Activated naive CD4-positive, alpha-beta T cell treated with anti-CD3 and anti-CD28 coated beads, Interleukin-2, amount 50 U/mL, for 72 hours (primary cell): Measurements from ENCODE around the gene KLF4. TPM values are rescaled to one million over a fixed set of nuclear protein-coding genes. Genes with fewer than 3 reads are reported as not detected.
"Not testable (repeated sequence)": the region's sequence is repeated elsewhere in the genome, so short reads cannot be mapped to it uniquely, and the experiment has no call there.

Experiments
- ATAC-seq, 2 donors: fragments of 150-1000 bp; cut with Tn5 transposase; 2 replicates each; pipeline ENCODE4 v1.10.0; 2021; ENCODE audit warnings: mild to moderate bottlenecking in 2 of 2, moderate library complexity in 2 of 2
- DNase-seq, 2 donors: peaks; one replicate each; pipeline ENCODE4 v3.0.0; 2021 to 2022; ENCODE audit warnings: low spot score in 2 of 2
- H3K27ac Mint-ChIP-seq, 2 donors: one replicate each; pipeline ENCODE4 v1.8.0; 2022; ENCODE audit warnings: mild to moderate bottlenecking in 2 of 2, mixed read lengths in 2 of 2
- H3K36me3 Mint-ChIP-seq, 2 donors: one replicate each; pipeline ENCODE4 v1.8.0; 2022; ENCODE audit warnings: mixed read lengths in 2 of 2
- H3K9me3 Mint-ChIP-seq, 2 donors: one replicate each; pipeline ENCODE4 v1.8.0; 2022; ENCODE audit warnings: mixed read lengths in 2 of 2
- total RNA-seq, 2 donors: library from RNA; stranded (reverse); gene quantifications; one replicate each; pipeline ENCODE4 v1.2.3, GENCODE V29; 2022

Gene KLF4
- total RNA-seq, 2 donors from 2014 or later, result 1.8 TPM; not detected in 1

DNA sequence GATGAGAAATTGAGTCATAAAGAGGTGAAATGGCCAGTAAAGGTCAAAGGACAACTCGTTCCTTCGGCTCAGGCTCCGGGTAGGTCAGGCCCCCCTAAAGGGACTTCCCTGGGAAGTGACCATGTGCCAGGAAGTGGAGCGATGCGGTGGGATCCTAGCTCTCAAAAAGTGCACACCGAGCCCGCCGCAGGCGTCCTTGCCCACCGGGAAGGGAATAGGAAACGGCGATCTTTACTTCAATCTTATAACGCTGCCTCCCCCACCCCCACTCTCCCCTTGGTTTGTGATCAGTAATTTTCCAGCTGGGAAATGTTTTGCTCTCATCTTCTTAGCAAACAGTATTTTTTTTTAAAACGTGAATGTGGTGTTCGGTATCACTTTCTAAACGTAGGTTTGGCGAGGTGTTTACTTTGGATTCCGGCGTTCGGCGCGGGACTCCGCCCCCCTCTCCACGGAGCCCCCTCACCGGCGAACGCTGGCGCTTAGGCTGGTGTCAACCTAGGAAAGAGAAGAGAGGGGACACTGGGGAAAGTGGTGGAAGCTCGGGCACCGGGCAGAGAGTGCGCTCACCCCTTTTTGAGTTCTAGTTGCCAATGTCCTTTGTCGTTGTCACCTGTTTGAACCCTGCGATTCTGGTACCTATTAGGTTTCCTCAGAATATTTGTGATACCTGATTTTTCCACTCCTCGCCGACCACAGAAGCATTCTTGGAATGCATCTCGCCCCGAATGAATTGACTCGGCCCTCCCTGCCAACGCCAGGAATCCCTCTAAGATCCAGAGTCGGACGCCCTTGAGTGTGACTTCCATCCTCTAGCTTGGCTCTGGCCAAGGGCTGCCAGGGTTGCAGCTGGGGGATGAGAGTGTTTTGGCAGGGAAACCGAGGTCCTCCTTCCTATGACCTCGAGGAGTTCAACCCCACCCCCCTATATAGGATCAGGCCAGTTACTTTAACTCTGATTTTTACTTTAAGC, 1.8 kb upstream of the KLF4 start:
- Mint-ChIP-seq H3K27ac (no peak overlapping the region), H3K9me3 (no peaks in the 10 kb centered on the region), H3K36me3 (peaks cover 12 to 17% of the 10 kb centered on the region in 2 donors)
- no peak for DNase-seq
- ATAC-seq, result no peak

DNA sequence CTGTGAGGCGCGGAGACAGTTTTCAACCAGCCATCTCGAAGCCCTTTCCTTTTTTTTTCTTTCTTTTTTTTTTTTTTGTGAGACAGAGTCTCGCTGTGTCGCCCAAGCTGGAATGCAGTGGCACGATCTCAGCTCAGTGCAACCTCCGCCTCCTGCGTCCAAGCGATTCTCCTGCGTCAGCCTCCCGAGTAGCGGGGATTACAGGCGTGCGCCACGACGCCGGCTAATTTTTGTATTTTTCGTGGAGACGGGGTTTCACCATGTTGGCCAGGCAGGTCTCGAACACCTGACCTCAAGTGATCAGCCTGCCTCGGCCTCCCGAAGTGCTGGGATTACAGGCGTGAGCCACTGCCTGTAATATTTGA, 1.0 kb upstream of the KLF4 start:
- ATAC-seq, DNase-seq, H3K27ac Mint-ChIP-seq, H3K9me3 Mint-ChIP-seq: not testable (repeated sequence)
- peaks cover 12 to 17% of the 10 kb centered on the region in 2 donors for H3K36me3 Mint-ChIP-seq

DNA sequence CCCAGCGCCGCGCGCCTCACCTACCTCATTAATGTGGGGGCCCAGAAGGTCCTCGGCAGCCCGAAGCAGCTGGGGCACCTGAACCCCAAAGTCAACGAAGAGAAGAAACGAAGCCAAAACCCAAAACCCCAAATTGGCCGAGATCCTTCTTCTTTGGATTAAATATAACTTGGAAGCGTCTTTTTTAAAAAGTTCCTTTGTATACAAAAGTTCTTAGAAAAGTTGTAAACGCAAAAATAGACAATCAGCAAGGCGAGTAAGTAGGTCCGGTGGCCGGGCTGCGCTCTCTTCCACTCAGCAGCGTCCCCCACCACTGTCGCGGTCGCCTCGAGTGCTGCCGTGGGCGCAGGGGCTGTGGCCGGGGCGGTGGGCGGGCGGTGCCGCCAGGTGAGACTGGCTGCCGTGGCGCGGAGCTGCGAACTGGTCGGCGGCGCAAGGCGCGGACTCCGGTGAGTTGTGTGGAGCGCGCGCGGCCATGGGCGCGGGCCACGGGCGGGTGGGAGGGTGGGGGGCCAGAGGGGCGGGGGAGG, 360 bp downstream of the KLF4 start:
- ATAC-seq, result peak in 1 of 2 donors; percentile 32
- Mint-ChIP-seq H3K27ac (no peak overlapping the region), H3K9me3 (no peaks in the 10 kb centered on the region), H3K36me3 (peaks cover 12 to 15% of the 10 kb centered on the region in 2 donors)
- peak in 1 of 2 donors; percentile 6 for DNase-seq

DNA sequence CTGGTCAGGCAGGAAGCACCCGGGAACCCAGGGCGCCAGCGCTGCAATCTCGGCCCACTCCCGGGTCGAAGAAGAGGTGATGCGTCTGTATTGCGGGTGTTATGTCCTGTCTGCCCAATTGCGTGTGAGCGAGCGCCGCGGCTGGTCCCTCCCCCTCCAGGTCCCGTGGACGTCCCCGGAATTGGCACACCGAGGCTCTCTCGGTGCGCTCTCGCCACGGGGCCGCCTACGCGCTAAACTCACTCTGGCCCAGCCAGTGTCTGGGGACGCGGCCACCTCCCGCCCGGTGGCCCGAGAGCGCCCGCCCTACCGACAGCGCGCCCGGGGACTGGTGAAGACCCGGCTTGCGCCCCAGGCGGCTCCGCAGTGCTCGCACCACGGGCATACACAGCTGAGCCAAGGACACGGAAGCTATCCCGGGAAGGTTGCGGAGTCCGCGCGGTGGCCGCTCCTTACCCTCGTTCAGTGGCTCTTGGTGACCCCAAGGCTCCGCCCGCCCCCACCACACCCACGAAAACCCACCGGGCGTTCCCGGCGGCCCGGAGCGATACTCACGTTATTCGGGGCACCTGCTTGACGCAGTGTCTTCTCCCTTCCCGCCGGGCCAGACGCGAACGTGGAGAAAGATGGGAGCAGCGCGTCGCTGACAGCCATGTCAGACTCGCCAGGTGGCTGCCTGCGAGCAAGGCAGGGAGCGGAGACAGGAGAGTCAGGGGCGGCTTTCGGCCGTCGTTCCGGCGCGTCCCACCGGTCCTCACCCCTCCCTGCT, 1.0 kb downstream of the KLF4 start:
- Mint-ChIP-seq H3K27ac (no peak overlapping the region), H3K36me3 (peaks cover 12% of the 10 kb centered on the region in 2 donors)

DNA sequence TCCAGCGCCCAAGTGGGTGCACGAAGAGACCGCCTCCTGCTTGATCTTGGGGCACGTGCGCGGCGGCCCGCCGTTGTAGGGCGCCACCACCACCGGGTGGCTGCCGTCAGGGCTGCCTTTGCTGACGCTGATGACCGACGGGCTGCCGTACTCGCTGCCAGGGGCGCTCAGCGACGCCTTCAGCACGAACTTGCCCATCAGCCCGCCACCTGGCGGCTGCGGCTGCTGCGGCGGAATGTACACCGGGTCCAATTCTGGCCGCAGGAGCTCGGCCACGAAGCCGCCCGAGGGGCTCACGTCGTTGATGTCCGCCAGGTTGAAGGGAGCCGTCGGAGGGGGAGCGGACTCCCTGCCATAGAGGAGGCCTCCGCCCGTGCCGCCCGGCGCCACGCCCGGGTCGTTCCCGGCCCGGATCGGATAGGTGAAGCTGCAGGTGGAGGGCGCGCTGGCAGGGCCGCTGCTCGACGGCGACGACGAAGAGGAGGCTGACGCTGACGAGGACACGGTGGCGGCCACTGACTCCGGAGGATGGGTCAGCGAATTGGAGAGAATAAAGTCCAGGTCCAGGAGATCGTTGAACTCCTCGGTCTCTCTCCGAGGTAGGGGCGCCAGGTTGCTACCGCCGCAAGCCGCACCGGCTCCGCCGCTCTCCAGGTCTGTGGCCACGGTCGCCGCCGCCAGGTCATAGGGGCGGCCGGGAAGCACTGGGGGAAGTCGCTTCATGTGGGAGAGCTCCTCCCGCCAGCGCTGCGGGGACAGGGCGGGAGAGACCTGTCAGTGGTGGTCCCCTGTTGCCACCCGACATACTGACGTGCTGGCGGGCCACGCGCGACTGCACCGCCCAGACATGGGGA, 1.8 kb downstream of the KLF4 start:
- Mint-ChIP-seq H3K9me3 (no peaks in the 10 kb centered on the region), H3K27ac (no peak overlapping the region), H3K36me3 (peaks cover 12% of the 10 kb centered on the region in 2 donors)
- DNase-seq (peak in 1 of 2 donors; percentile 17), ATAC-seq (no peak)

More for the DNA sequence above, 1.0 kb downstream of the KLF4 start:
- no peaks in the 10 kb centered on the region for H3K9me3 Mint-ChIP-seq
- ATAC-seq, result peak in 1 of 2 donors; percentile 8
- DNase-seq, result peak in 1 of 2 donors; percentile 27

DNA sequence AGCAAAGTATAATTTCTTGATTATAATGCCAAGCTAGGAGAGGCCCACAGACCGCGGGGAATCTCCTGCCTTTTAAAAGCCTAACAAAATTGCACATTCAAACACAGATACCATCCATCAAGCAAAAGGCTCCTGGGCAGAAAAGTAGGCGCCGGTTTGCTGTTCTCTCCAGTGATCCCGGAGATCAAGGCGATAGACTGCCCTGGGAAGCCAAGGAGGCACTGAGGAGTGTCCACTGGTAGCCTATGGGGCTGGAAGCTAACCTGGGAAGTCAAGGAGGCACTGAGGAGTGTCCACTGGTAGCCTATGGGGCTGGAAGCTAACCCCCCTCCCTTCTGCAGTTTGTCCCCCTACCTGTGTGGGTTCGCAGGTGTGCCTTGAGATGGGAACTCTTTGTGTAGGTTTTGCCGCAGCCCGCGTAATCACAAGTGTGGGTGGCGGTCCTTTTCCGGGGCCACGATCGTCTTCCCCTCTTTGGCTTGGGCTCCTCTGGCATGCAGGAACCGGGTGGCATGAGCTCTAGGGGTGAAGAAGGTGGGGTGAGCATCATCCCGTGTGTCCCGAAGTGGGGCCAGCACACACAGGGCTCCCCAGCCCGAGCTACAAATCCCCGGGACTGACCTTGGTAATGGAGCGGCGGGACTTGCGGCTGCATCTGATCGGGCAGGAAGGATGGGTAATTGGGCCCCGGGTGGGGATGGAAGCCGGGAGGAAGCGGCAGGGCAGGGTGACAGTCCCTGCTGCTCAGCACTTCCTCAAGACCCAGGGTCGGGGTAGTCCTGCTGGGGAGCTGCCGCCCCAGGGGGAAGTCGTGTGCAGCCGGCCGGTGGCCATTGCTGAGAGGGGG, 2.7 kb downstream of the KLF4 start:
- H3K36me3 Mint-ChIP-seq, result peaks cover 7 to 12% of the 10 kb centered on the region in 2 donors
- no peak overlapping the region for H3K27ac Mint-ChIP-seq
- DNase-seq, result no peak
- no peak for ATAC-seq
- H3K9me3 Mint-ChIP-seq, result no peaks in the 10 kb centered on the region

DNA sequence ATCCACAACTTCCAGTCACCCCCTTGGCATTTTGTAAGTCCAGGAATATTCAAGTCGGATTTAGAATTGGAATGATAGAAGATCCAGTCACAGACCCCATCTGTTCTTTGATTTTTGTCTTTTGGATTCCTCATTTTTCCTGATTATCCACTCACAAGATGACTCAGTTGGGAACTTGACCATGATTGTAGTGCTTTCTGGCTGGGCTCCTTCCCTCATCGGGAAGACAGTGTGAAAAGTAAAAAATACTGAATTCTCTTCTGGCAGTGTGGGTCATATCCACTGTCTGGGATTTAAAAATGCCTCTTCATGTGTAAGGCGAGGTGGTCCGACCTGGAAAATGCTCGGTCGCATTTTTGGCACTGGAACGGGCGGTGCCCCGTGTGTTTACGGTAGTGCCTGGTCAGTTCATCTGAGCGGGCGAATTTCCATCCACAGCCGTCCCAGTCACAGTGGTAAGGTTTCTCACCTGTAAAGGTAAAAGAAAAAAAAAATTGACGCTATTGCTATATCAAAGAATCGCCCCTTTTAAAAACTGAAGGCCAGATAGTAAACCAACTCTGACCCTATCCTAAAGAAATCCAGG, 4.0 kb downstream of the KLF4 start:
- Mint-ChIP-seq H3K36me3 (peaks cover 0 to 5% of the 10 kb centered on the region in 2 donors), H3K9me3 (no peaks in the 10 kb centered on the region), H3K27ac (no peak overlapping the region)
- ATAC-seq (no peak), DNase-seq (no peak)

DNA sequence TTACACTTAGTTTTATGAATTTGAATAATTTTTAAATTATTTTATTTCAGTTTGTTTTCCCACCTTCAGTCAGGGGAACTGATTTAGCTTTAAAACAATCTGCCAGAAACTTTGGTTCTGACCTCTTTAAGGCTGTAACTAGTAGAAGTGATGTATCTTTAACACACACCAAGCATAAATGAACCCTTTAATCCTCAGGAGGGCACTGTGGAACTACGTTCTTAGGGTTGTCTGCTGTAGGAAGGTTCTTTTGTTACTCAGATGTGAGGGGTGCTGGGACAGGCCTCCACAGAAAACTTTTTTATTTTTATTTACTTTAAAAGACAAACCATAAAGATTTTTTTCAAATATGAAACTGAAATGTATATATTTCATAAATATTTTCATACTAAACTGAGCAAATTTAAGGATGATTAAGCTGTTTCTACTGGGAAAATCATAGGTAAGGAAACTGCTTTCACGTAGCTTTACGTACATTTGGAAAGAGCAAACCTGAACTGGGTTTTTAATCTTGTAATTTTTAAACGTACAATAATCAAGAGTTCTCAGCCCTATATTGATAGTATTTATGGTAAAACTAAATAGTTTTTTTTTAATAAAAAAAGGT, 5.3 kb downstream of the KLF4 start:
- DNase-seq (no peak), ATAC-seq (peak in 1 of 2 donors; percentile 50)
- H3K9me3 Mint-ChIP-seq, result no peaks in the 10 kb centered on the region
- no peak overlapping the region for H3K27ac Mint-ChIP-seq
- peaks cover 0 to 5% of the 10 kb centered on the region in 2 donors for H3K36me3 Mint-ChIP-seq

DNA sequence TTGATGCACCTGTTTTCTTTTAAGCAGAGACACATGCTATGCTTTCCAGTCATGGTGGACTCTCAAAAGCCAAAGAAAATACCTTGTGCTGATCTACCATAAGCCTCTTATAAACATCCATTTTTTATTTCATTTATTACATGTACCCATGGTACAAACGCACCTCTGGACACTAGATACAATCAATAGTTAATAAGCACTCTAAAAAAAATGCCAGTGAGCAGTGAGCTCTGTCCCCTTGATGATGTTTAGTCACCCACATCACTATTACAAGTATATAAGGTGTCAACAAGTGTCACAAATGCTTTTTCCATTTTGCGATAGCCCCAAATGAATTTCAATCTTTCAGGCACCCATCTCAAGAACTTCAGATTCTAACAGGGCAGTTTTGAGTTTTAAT, 5.9 kb downstream of the KLF4 start:
- H3K27ac Mint-ChIP-seq, result no peak overlapping the region
- H3K36me3 Mint-ChIP-seq, result no peaks in the 10 kb centered on the region
- DNase-seq (no peak), ATAC-seq (no peak)
- no peaks in the 10 kb centered on the region for H3K9me3 Mint-ChIP-seq

DNA sequence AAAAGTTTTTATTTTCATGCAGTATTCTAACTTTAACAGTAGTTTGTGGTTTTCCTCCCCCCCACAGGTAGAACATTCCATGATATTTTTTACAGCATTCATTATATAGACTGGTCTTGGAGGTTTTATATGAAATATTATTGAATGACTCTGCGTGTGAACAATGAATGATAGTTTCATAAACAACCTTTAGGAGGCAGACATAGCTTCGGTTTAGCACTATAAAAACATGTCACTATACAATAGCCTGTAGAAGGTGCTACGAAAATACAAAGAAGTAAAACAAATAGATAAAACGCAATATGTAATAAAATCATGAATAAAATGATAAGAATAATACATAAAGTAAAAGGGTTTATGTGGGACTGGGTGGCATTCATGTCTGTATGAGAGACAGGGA, 8.5 kb downstream of the KLF4 start:
- no peaks in the 10 kb centered on the region for H3K9me3 Mint-ChIP-seq
- no peaks in the 10 kb centered on the region for H3K36me3 Mint-ChIP-seq
- ATAC-seq (no peak), DNase-seq (no peak)
- no peak overlapping the region for H3K27ac Mint-ChIP-seq

DNA sequence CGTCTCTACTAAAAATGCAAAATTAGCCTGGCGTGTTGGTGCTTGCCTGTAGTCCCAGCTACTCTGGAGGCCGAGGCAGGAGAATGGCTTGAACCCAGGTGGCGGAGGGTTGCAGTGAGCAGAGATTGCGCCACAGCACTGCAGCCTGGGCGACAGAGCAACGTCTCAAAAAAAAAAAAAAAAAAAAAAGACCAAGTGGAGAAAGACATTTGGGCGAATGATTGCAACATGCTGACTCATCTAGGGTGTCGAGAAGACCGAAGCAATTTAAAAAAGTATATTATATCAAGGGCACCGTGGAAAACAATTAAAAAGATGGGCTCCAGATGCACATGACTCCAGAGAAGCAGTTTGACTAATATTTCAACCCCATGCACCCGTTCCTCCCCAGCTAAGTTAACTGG, 9.2 kb downstream of the KLF4 start:
- DNase-seq, result no peak
- H3K36me3 Mint-ChIP-seq, result no peaks in the 10 kb centered on the region
- ATAC-seq, result no peak
- H3K27ac Mint-ChIP-seq, result no peak overlapping the region
- H3K9me3 Mint-ChIP-seq, result no peaks in the 10 kb centered on the region

DNA sequence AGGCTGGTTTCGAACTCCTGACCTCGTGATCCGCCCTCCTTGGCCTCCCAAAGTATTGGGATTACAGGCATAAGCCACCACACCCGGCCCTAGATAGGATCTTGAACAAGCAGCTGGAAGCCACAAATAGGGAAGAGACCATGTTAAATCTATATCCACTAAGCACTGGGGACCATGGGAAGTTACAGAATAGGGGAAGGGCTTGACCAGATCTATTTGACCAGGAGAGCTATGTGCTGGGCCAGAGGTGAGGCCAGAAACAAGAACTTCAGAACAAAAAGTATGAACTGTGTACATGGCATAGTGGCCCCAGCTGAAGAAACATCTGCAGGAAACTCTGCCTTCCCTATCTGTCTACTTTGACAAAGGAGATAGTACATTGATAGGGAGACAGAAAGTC, 10.8 kb downstream of the KLF4 start:
- no peaks in the 10 kb centered on the region for H3K9me3 Mint-ChIP-seq
- no peaks in the 10 kb centered on the region for H3K36me3 Mint-ChIP-seq
- no peak overlapping the region for H3K27ac Mint-ChIP-seq
- DNase-seq (no peak), ATAC-seq (no peak)

DNA sequence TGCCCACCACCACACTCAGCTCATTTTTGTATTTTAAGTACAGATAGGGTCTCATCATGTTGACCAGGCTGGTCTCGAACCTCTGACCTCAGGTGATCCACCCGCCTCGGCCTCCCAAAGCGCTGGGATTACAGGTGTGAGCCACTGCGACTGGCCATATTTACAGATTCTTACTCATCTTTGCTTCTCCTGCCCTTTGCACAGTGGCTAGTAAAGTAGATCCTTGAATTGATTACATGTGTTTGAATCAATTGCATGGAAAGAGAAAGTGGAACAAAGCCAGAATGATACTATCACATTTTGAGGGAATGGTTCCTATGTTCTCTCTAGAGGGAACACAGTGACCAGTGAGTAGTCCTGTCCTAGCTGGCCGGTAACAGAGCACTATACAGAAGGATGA, 15.4 kb downstream of the KLF4 start:
- Mint-ChIP-seq H3K9me3 (peaks cover 0 to 3% of the 10 kb centered on the region in 2 donors), H3K36me3 (no peaks in the 10 kb centered on the region), H3K27ac (no peak overlapping the region)
- DNase-seq (no peak), ATAC-seq (no peak)

DNA sequence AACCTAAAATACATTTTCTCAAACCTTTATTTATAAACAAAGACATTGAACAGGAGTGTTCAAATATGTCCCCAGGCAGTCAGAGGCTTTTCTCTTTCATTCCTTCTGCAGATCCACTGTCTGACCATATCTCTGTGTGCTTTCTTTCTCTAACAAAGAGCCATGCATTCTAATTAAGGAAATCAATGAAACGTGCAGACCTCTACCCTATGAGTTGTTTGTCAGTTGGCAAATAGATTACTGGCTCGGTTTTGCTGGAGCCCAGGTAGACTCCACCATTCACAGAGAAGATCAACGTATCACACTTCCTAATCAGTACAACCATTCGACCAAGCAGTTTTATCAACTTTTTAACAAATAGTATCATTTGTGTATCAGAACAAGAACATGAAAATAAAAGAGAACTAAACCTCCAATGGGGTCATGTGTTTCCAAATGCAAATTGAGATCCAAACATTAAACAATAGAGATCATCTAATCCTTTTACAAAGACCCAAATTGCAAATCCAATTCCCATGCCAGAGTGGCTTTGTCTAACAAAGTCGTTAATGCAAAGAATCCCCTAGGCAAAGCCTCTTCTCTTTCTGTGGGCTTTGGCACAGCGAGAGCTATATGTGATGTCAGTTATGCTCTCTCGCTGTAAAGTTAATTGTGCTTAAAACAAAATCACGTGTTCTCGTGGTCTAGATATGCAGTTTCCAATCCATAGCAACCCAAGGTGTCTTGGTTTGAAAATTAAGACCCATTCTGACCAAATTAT, 16.8 kb downstream of the KLF4 start:
- DNase-seq (no peak), ATAC-seq (no peak)
- H3K9me3 Mint-ChIP-seq, result peaks cover 0 to 3% of the 10 kb centered on the region in 2 donors
- H3K36me3 Mint-ChIP-seq, result no peaks in the 10 kb centered on the region
- H3K27ac Mint-ChIP-seq, result no peak overlapping the region
